Heart left ventricle (tissue), 16 donors: Measurements from ENCODE around the gene HSD17B14. TPM values are rescaled to one million over a fixed set of nuclear protein-coding genes. Genes with fewer than 3 reads are reported as not detected.

Experiments used
- ATAC-seq, 4 donors: fragments of 200-7000 bp; cut with Tn5 transposase; one replicate each; pipeline ENCODE4 v1.9.1; 2020 to 2022; ENCODE audit warnings: moderate library complexity in 4 of 4, mild to moderate bottlenecking in 3 of 4, moderate number of reproducible peaks in 1 of 4
- DNase-seq, 5 donors: peaks; one replicate each; pipeline ENCODE4 v3.0.0-alpha.2; 2020
- H3K27ac ChIP-seq, 12 donors: fragments of 200-600 bp; sonication (generic) in 4 of 12; one replicate each; pipeline versions ENCODE4 v1.5.0 to v1.8.0; 2016 to 2022; ENCODE audit warnings: mild to moderate bottlenecking in 2 of 12
- H3K27me3 ChIP-seq, 9 donors: fragments of 200-600 bp; sonication (generic) in 2 of 9; one replicate each; pipeline versions ENCODE4 v1.5.1 to v1.8.0; 2016 to 2022; ENCODE audit warnings: mild to moderate bottlenecking in 3 of 9
- H3K36me3 ChIP-seq, 9 donors: fragments of 200-600 bp; sonication (generic) in 2 of 9; one replicate each; pipeline versions ENCODE4 v1.5.0 to v1.8.0; 2018 to 2022; ENCODE audit warnings: mild to moderate bottlenecking in 2 of 9
- H3K4me1 ChIP-seq, 12 donors: fragments of 200-600 bp; sonication (generic) in 4 of 12; one replicate each; pipeline versions ENCODE4 v1.5.0 to v1.8.0; 2016 to 2022; ENCODE audit warnings: mild to moderate bottlenecking in 3 of 12
- H3K4me3 ChIP-seq, 12 donors: fragments of 200-600 bp; sonication (generic) in 4 of 12; one replicate each; pipeline versions ENCODE4 v1.5.0 to v1.8.0; 2017 to 2022; ENCODE audit warnings: mild to moderate bottlenecking in 9 of 12, moderate library complexity in 4 of 12
- H3K9me3 ChIP-seq, 12 donors: fragments of 200-600 bp; sonication (generic) in 4 of 12; one replicate each; pipeline versions ENCODE4 v1.5.0 to v1.8.0; 2016 to 2022; ENCODE audit warnings: mild to moderate bottlenecking in 1 of 12
- CTCF ChIP-seq, 12 donors: fragments of 200-600 bp; sonication (generic) in 4 of 12; IDR thresholded peaks; one replicate each; pipeline versions ENCODE4 v1.5.0 to v1.8.0; 2018 to 2022; ENCODE audit warnings: antibody characterized with exemption in 12 of 12, mild to moderate bottlenecking in 5 of 12
- POLR2A ChIP-seq, 2 donors: fragments of 450-650 bp; IDR thresholded peaks; one replicate each; pipeline ENCODE4 v1.6.1; 2017; ENCODE audit warnings: antibody characterized with exemption in 2 of 2, mild to moderate bottlenecking in 2 of 2, moderate library complexity in 2 of 2
- WGBS, 4 donors: extraction: QIAGEN DNeasy Blood & Tissue Kit in 2 of 4; methylation state at CpG; one replicate each; pipeline versions ENCODE4 v1.1.5 to v1.1.7; 2013 to 2018; 5-methylcytosine and 5-hydroxymethylcytosine counted together
- intact Hi-C, 10 donors: fragments of 100-400 bp; cut with DNase I; formaldehyde crosslinking; loops; one replicate each; pipeline versions ENCODE4 v1.11.1 to v1.14.2; 2022
- polyA plus RNA-seq, 2 donors: library from polyadenylated mRNA; stranded (reverse); fragments of 200-250 nt; gene quantifications; one replicate each; pipeline ENCODE4 v1.2.3, GENCODE V29; 2013
- total RNA-seq, 9 donors: library from RNA; depleted of rRNA in 2 of 9; stranded (reverse); fragments of >200 nt in 2 of 9; fragmentation: NEBNext Ultra II Directional in 3 of 9; extraction: Animal tissue kit (Norgen Biotek cat#: 25700) in 3 of 9; gene quantifications; one replicate each; pipeline versions ENCODE4 v1.1.0 to v1.2.4, GENCODE V29; 2016 to 2023
- donor health status: ischemic (EF 13 %, LVEDD 7.1; RV severe dilation, severe dysfunction).
- donor health status: healthy with polysubstance abuse.
- donor health status: DM: no; HTN: yes; CAD: no.
- donor health status: DM: no; HTN: no; CAD: no.
- donor health status: ischemic (EF 25% LVEDD 6.9; RV normal size, moderate dysfunction).
- donor health status: ischemic (EF 25% LVEDD 5.7; RV mildly dilated, moderate dysfunction).
- donor health status: healthy.
- donor health status: DM: yes; HTN: yes; CAD: no.
- donor health status: ischemic (EF 35%, LVEDD 5.7; RV mildly dilated, moderate dysfunction).
- donor health status: nonischemic (EF 11% LVEDD 7.7; RV severe dilation, severe dysfunction).
- donor health status: DM: yes; HTN: yes; CAD: no.
- donor health status: PGD.
- donor health status: ischemic (EF 29% LVEDD 5.4; RV normal size, mild dysfunction).
- donor health status: nonischemic (EF 23%, LVEDD 6.1; RV moderate dilation, normal function).

The HSD17B14 gene
- total and polyA plus RNA-seq, 11 donors, result 1.2 to 5.4 (median 2.7) TPM; not detected in 1

GRCh38 chr19:48833977-48834376, 2.3 kb downstream of the HSD17B14 start:
- H3K4me1 ChIP-seq, result peaks cover 0 to 19% (median 10%) of the 10 kb centered on the region in 12 donors
- 76 to 80% (median 77%) methylated on average over 5 of the region's 5 CpGs for whole genome bisulfite sequencing, 4 donors
- TF ChIP-seq POLR2A (IDR thresholded peaks at IDR 0.05), result no peak
- TF ChIP-seq CTCF (IDR thresholded peaks at IDR 0.05), result no peak
- no peak for ATAC-seq
- H3K36me3 ChIP-seq, result peaks cover 0 to 17% (median 5%) of the 10 kb centered on the region in 9 donors
- no peak overlapping the region for H3K27ac ChIP-seq
- peaks cover 0 to 4% (median 0%) of the 10 kb centered on the region in 9 donors for H3K27me3 ChIP-seq
- no peak overlapping the region for H3K4me3 ChIP-seq
- intact Hi-C loops, result loop anchor here in 6 of 10 donors (1.0 to 10.0 kb wide), 5 partner anchors 37 to 189 kb away; partner anchors contain the start of genes NTN5 (in 4 of the 6) and CA11 (in 2 of the 6)
- DNase-seq, result no peak
- H3K9me3 ChIP-seq, result no peaks in the 10 kb centered on the region

- ATAC-seq (no peak), DNase-seq (no peak)
- WGBS, 4 donors, result 66 to 83% (median 75%) methylated on average over 5 of the region's 5 CpGs
- Histone ChIP-seq H3K4me1 (peaks cover 0 to 19% (median 10%) of the 10 kb centered on the region in 12 donors), H3K4me3 (no peak overlapping the region), H3K27ac (no peak overlapping the region), H3K36me3 (peaks cover 0 to 21% (median 5%) of the 10 kb centered on the region in 9 donors), H3K9me3 (no peaks in the 10 kb centered on the region), H3K27me3 (peaks cover 0 to 4% (median 0%) of the 10 kb centered on the region in 9 donors)
- TF ChIP-seq CTCF (IDR thresholded peaks at IDR 0.05) (no peak), POLR2A (IDR thresholded peaks at IDR 0.05) (no peak)
- intact Hi-C loops, result loop anchor here in 4 of 10 donors (5.0 to 10.0 kb wide), 3 partner anchors 36 to 188 kb away; partner anchors contain the start of genes NTN5 (in 4 of the 4) and CA11 (in 2 of the 4)
These were observed 3.2 kb downstream of the HSD17B14 start for GRCh38 chr19:48833049-48833448.

GRCh38 chr19:48830965-48831364, 5.3 kb downstream of the HSD17B14 start:
- Histone ChIP-seq H3K27ac (no peak overlapping the region), H3K4me1 (peaks cover 0 to 7% (median 2%) of the 10 kb centered on the region in 12 donors), H3K36me3 (peaks cover 0 to 23% (median 5%) of the 10 kb centered on the region in 9 donors), H3K27me3 (no peaks in the 10 kb centered on the region), H3K4me3 (no peak overlapping the region), H3K9me3 (no peaks in the 10 kb centered on the region)
- intact Hi-C loops, result loop anchor here in 4 of 10 donors (5.0 to 10.0 kb wide), 3 partner anchors 34 to 186 kb away; partner anchors contain the start of genes NTN5 (in 4 of the 4) and CA11 (in 2 of the 4)
- TF ChIP-seq POLR2A (IDR thresholded peaks at IDR 0.05), result no peak
- TF ChIP-seq CTCF (IDR thresholded peaks at IDR 0.05), result no peak
- no peak for ATAC-seq
- 93 to 98% (median 97%) methylated on average over 4 of the region's 4 CpGs for WGBS, 4 donors
- no peak for DNase-seq

GRCh38 chr19:48830088-48830487, 6.2 kb downstream of the HSD17B14 start:
- Histone ChIP-seq H3K27me3 (no peaks in the 10 kb centered on the region), H3K27ac (no peak overlapping the region), H3K36me3 (peaks cover 0 to 23% (median 5%) of the 10 kb centered on the region in 9 donors), H3K9me3 (no peaks in the 10 kb centered on the region), H3K4me1 (no peaks in the 10 kb centered on the region), H3K4me3 (no peak overlapping the region)
- 68 to 75% (median 70%) methylated on average over 9 of the region's 9 CpGs for whole genome bisulfite sequencing, 4 donors
- no peak for ATAC-seq
- TF ChIP-seq POLR2A (IDR thresholded peaks at IDR 0.05), result no peak
- no peak for TF ChIP-seq CTCF (IDR thresholded peaks at IDR 0.05)
- DNase-seq, result no peak
- intact Hi-C loops, result loop anchor here in 4 of 10 donors (5.0 to 10.0 kb wide), 3 partner anchors 33 to 185 kb away; partner anchors contain the start of genes NTN5 (in 4 of the 4) and CA11 (in 2 of the 4)
